HG02798 (cell line): ENCODE measurements around the gene EME1.
A peak's percentile ranks its signal among the peaks of the same experiment; 100 is the strongest.

Experiments
- ATAC-seq: cut with Tn5 transposase; IDR thresholded peaks from one replicate; pipeline ENCODE4 v1.9.1; 2021; ENCODE audit warnings: mild to moderate bottlenecking; ENCODE audit not compliant: unreplicated experiment, poor library complexity

Gene EME1

GRCh38 chr17:50347894-50348291 is 25.1 kb upstream of the EME1 start:
- no peak for ATAC-seq

- no peak for ATAC-seq
Observed at GRCh38 chr17:50348522-50349242, 24.3 kb upstream of the EME1 start.

DNA sequence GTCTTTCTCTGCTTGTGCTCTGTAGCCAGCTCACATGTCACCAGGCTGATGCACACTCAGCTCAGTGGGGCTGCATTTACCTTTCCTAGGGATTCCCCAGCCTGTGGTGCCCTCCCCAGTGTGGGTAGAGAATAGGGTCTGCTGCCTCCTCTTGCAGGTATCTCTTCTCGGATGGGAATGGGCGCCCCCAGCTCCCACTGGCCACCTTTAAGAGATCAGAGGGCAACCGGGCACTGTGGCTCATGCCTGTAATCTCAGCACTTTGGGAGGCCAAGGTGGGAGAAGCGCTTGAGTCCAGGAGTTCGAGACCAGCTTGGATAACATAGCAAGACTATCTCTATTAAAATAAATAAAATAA is 23.8 kb upstream of the EME1 start:
- ATAC-seq, result no peak

GRCh38 chr17:50350733-50351132 is 22.3 kb upstream of the EME1 start:
- no peak for ATAC-seq

DNA sequence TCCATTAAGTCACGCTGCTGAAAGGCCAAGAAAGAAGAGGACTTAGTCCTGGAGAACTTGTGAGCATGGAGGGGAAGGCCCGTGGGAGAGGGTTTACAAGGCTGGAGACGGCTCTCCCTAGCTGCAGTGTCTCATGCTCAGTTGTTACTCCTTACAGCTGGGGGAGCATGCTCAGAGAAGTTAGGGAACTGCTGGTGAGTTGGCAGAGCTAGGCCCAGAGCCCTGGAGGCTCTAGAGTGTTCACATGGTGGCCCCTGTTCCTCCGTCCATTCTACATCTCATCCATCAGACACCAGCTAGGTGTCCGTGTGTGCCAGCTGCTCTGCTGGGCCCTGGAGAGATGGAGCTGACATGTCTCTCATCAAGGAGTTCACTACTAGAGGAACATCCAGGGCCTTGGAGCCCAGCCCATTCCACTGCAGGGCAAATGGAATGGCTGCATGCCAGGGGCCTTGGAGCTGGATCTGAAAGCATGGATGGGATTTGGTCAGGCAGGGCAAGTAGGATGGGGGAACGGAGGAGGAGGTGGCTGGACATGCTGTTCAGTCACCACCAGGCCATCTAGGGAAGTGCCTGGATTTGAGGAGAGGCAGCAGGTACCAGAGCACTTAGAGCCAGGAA is 20.8 kb upstream of the EME1 start:
- no peak for ATAC-seq

- no peak for ATAC-seq
Observed at GRCh38 chr17:50352693-50353599, 20.1 kb upstream of the EME1 start.

- ATAC-seq, result no peak
Observed at GRCh38 chr17:50353600-50354195, 19.3 kb upstream of the EME1 start.

DNA sequence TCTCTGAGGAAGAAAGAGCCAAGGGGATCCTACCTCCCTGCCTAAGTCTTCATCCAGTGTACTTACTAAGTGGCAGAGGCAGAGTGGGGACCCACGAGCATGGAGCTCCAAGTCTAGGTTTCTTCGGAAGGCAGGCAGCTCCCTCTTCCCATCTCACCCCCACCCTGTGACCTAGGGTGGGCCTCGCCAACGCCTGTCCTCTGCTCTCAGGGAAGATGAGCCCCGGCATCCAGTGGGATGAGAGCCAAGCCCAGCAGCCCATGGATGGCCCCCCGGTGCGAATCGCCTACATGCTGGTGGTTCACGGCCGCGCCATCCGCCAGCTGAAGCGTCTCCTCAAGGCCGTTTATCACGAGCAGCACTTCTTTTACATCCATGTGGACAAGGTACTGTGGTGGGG is 18.8 kb upstream of the EME1 start:
- no peak for ATAC-seq

GRCh38 chr17:50354776-50355175 is 18.3 kb upstream of the EME1 start:
- no peak for ATAC-seq

DNA sequence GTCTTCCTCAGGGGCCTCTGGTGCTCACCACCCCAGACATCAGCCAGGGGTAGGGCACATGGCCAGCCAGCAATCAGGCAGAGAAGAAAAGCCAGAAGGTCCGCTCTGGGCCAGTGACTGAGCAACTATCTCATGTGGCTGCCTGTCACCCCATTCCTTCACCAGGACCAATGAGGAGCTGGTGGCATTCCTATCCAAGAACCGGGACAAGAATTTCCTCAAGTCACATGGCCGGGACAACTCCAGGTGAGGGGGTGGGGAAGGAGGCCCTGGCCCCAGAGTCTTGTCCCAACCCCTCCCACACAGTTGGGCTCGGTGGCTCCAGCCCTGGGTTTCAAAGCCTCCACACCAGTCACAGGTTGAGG is 17.7 kb upstream of the EME1 start:
- no peak for ATAC-seq

GRCh38 chr17:50355701-50356341 is 17.2 kb upstream of the EME1 start:
- ATAC-seq, result no peak

- no peak for ATAC-seq
Observed at GRCh38 chr17:50356418-50356817, 16.6 kb upstream of the EME1 start.

DNA sequence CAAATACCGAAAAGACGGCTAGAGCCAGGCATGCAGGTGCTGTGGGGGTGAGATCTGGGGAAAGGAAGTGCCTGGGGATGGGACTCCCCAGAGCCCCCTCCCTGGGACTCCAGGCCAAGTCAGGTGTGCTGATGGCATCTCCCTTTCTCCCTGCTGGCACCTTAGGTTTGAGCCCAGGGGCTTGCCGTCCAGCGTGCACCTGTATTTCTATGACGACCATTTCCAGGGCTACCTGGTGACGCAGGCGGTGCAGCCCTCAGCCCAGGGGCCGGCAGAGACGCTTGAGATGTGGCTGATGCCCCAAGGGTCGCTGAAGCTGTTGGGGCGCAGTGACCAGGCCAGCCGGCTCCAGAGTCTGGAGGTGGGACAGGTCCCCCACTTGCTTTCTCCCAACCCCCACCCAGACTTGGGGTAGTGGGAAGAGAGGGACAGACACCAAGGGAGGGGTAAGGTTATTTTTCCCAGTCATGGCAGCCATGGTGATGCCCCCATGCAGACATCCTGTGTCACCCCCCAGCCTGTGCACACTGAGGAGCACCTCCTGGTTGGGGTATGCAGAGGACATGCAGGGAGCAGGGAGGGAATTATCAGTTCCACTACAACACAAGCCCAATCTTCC is 16.0 kb upstream of the EME1 start:
- ATAC-seq, result no peak

GRCh38 chr17:50358177-50358576 is 14.9 kb upstream of the EME1 start:
- no peak for ATAC-seq

DNA sequence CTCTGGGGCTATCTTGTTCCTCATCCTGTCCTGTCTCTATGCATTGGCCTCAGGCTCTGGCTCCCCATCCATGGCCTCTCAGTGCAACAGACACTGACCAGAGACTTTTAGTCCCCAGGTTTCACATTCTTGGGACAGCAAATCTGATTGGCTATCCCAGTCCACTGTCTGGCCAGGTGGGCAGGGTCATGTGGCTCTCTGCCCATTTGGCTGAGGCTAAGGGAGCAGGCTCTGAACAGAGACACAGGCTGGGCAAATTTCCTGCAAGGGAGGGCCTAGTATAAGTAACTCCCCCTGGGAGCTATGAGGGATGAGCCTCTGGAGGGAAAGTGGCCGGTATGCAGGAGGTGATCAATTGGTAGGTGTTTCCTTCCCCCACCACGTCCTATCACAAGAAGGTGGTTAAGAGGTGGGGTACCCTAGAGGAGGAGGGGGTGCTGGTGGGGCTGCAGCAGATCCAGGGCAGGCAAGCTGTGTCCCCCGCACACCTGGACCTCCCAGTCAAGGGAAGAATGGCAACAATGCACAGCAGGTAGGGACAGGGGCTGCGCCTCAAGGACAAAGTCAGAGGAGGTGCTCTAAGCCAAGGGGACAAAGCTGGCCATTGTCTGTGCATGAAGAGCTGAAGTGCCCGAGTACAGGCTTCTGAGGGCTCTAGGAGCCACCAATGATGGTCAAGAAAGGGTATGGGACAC is 13.9 kb upstream of the EME1 start:
- no peak for ATAC-seq

DNA sequence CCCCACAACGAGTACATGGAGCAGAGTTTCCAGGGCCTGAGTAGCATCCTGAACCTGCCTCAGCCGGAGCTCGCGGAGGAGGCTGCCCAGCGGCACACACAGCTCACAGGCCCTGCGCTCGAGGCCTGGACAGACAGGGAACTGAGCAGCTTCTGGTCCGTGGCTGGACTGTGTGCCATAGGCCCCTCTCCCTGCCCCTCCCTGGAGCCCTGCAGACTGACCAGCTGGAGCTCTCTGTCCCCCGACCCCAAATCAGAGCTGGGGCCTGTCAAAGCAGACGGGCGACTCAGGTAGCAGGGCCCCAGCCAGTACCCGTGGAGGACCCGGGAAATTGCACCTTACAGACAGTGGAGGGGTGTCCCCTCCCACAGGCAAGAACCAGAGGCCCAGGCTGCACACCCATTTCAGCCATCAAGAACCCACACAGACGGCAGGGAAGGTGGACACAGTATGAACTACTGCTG is 13.0 kb upstream of the EME1 start:
- no peak for ATAC-seq

DNA sequence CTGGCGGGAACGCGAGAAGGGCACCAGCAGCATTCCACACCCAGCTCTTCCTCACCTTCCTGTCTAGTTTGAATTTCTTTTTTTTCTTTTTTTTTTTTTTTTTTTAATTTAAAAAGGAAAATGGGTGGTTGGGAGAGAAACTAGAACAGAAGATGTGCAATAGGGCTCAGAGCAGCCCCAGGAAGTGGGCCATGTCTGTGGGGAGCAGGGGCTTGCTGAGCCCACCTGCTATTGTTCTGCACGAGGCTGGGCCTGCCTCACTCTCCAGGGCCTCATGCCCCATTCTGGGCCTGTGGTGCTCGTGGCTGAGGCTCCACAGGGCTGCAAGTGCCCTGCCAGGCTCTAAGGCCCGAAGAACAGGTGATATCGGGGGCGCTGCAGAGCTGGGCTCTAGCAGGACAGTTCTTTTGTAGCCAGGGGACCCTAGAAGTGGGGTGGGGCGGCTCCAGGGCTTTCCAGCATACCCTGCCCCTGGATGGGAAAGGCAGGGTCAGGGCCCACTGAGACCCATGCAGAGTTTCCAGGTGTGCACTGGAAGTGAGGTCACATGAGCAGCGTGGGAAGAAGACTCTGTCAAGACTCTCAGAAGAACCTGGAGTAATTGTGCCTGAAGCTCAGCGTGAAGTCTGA is 12.4 kb upstream of the EME1 start:
- no peak for ATAC-seq

DNA sequence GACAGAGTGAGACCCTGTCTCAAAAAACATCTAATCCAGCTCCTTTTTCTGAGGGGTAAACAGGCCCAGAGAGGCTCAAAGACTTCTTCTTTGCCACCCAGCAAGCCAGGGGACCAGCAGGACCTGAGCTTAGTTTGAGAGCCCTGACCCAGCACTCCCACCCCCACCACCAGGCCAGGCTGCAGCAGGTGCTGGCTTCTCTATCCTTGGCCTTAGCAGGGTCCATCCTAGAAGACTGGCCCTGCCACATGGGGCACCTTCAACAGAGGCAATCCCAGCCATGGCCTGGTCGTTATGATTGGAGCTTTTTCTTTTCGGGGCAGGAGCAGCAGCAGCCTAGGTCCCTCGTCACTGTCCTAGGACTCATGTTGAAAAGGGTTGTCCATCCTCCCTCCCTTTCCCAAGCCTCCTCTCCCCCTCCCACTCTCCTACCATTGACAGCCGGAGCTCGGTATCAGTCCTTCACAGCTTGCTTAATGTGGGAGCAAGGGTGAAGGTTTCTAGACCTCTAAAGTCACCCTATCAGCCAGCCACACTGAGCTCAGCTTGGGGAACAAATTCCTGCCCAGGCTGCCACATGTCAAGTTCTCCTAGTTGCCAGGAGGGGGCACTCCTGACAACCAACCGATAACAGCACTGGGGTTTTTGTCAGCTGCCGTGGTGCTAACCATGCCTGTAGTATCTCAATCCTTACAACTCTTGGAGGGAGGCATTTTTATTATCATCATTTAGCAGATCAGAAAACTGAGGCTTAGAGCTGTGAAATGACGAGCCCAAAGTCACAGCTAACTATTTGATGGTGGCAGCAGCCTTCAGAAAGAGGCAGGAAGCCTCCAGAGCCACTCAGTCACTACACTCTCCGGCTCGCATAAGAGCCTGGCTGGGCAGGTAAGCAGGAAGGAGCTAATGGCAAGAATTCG is 11.2 kb upstream of the EME1 start:
- peak; percentile 62 for ATAC-seq
